GM18873 (cell line): ENCODE data around the gene PGLYRP1.

Experiments used
- ATAC-seq: cut with Tn5 transposase; IDR thresholded peaks from one replicate; pipeline ENCODE4 v1.9.1; 2021; ENCODE audit warnings: mild to moderate bottlenecking, moderate library complexity, moderate number of reproducible peaks; ENCODE audit not compliant: unreplicated experiment, low FRiP score

The PGLYRP1 gene

DNA sequence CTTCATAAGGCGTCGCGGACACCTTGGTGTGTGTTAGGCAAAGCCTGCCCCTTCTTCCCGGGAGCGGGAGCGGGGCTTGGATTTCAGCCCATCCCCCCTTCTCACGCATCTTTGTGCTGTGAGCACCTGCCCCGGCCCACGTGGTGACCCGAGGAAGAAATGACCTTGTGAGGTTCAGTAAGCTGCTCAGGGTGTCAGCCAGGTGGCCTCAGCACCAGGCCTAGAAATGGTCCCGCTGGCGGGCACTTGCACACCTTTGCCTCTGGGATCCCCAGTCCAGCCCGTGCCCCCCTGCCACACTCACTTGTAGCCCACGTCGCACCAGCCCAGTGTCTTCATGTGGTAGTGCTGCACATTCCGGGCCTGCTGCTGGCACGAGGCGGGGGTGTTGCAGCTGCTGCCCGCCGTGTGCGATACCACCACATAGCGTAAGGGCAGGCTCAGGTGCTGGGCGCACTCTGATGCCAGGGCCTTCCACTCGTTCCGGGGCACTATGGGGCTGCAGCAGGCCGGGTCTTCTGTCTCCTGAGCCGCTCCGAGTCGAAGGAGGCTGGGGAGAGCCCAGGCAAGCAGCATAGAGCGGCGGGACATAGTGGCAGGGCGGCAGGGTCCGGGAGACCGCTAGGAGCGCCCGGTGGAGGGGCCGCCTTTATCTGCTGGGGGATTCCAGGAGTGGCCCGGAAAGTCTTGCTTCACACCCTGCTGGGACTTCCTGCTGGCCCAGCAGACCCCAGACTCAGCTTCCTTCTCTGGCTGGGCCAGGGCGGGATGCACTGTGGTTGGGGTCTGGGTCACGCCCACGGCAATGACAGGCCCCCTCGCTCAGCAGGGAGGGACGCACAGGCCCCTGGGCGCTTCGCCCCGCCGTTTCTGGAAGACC lies at the start of gene PGLYRP1:
Gene PGLYRP1 (minus strand): TSS at position 623 of the 880 bp plus-strand sequence. CDS start 32 bp downstream, at position 591.
- ATAC-seq = no peak

GRCh38 chr19:46069806-46070341 lies 47.0 kb upstream of the PGLYRP1 start:
- no peak for ATAC-seq

DNA sequence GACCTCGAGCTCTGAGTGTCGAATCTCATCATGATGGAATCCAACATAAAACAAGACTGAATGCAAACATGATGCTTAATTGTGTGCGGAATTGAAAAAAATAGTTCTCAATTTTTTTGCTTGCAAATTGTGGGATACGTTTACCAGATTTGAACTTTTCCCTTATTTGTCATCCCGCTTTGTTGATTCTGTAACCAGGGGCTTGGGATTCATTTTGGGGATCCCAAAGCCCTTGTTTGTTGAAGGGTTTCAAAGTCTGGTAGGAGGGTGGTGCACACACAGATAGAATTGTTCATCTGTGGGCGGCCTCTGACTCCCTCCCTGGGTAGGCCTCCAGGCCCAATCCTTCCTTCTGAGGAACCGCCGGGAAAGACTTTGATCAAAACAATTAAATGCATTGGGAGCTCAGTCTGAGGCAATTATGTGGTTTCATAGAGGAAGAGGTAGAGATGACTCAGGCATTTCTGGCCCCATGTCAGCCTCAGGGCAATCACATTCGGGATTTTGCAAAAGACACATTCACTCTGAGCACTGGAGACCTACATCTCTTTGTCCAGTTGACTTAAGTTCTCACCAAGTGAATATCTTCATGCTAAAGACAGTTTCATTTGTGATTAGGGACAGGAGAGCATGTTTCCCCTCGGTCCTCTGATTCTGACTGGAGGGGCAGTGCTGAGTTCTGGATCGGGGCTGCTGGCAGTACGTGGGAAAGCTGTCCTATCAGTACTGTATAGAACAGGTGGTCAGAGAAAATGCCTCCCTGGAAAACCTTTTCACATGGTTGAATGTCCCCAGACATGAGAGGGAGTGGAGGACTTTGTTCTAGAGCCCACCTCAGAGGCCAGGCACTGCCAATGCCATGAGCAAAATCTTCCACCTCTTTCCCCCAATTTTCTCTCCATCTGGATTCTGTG lies 45.7 kb upstream of the PGLYRP1 start:
- ATAC-seq = no peak

DNA sequence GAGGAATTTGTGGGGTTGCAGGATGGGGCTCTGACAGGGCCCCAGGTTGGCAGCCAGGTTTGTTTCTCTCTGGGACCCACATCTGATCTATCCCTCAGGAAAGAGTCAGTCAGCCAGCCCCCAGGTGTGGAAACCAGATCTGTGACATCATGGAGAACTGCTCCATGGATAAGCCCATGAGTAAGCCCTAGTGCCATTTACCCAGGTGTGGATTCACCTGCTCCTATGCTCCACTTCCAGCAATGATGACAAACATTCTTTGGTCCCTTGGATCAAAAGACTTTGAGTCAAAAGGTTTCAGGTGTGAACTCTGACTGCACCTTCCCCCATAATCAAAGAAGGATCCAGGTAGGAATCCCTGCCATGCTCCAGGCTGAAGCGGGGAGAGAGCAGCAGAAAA lies 44.8 kb upstream of the PGLYRP1 start:
- no peak for ATAC-seq

GRCh38 chr19:46066471-46066870 lies 43.6 kb upstream of the PGLYRP1 start:
- ATAC-seq = no peak

GRCh38 chr19:46065486-46066071 lies 42.7 kb upstream of the PGLYRP1 start:
- ATAC-seq = no peak

DNA sequence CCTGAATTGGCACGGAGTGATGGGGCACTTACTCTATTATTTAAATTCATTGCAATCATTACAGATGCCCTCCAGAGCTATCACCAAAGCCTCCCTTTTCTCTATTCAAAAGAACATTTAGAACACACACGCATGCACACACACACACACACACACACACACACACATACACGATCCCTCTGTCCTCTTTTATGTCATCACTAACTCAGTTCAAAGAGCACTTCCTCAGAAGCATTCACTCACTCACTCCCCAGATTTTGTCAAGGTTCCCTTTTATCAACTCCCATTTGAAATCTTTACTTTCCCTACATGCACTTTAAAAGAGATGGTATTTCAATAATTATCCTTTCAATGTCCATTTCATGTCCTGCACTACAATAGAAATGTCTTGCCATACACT lies 40.3 kb upstream of the PGLYRP1 start:
- no peak for ATAC-seq

DNA sequence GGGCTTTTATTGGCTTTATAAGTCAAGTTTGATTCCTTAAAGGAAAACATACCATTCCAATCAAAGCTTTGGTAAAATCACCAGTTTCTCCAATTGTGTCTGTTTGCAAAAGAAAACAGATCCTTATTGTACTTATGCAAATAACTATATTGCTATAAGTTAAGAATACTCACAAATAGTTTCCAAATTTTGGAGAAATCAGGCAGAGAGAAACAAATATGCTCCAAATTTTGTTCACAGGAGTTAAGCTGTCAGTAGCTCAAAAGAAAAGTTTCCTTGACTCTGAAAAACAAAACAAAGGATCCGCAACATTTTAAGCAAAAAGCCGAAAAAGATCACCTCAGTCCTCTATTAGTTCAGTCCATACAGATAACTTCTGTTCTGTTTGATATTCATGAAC lies 37.2 kb upstream of the PGLYRP1 start:
- no peak for ATAC-seq

- ATAC-seq = no peak
Measured at GRCh38 chr19:46058778-46059177, 35.9 kb upstream of the PGLYRP1 start.

DNA sequence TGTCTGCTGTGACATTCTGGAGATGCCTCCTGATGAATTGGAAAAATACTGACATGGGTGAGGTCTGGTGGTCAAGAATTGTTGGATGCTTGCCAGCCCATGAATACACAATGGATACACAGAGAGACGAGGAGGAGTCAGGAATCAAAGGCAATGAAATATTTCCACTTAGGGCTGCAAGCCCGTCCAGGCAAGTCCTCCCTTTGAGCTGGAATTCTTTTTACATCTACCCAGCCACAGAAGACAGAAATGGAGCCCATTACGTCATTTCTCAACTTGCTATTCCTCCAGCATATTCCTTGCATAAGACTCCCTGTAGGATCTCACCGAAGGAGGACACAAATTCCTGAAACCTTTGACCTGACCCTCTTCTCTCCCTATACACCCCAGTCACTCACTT lies 33.7 kb upstream of the PGLYRP1 start:
- no peak for ATAC-seq

DNA sequence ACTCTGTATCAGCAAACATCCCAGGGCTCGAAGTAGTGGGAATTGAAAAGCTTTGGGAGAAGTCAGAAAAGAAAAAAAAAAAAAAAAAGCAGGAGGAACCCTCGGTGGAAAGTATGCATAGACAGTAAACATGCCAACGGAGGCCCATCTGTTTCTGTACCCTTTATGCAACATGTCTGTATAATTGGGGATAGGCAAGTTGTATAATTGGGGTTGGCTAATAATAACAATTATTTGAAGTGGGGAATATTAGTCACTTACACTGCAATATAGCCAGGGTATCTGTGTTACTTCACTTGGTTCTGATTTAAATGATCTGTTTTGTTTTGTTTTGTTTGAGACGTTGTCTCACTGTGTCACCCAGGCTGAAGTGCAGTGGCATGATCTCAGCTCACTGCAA lies 30.0 kb upstream of the PGLYRP1 start:
- ATAC-seq = no peak

DNA sequence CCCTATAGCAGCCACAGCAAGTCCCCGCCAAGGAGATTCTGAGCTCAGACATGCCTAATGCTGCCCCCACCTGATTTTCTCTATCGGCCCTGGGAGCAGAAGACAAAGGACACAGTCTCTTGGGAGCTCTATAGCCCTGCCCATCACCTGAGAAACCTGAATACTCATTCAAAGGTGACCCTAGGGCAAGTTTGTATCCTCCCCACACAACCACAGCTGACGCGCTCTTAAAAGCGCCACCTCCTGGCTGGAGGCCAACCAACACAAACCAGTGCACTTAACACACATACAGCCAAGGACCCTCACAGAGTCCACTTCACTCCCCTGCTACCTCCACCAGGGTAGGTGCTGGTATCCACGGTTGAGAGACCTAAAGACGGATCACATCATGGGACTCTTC lies 26.7 kb upstream of the PGLYRP1 start:
- ATAC-seq = no peak

DNA sequence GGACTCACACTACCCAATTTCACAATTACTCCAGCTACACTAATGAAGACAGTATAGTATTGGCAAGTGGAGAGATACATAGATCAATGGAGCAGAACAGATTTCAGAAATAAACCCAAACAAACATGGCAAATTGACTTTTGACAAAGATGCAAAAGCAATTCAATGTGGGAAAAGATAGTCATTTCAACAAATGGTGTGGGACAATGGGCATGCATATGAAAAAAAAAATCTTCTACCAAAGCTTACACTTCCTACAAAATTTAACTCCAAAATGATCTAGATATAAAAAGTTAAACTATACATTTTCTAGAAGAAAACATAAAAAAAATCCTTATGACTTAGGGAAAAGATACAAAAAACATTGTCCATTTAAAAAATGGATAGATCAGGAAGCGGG lies 20.7 kb upstream of the PGLYRP1 start:
- no peak for ATAC-seq

- ATAC-seq = no peak
Measured at GRCh38 chr19:46042252-46042883, 19.5 kb upstream of the PGLYRP1 start.

DNA sequence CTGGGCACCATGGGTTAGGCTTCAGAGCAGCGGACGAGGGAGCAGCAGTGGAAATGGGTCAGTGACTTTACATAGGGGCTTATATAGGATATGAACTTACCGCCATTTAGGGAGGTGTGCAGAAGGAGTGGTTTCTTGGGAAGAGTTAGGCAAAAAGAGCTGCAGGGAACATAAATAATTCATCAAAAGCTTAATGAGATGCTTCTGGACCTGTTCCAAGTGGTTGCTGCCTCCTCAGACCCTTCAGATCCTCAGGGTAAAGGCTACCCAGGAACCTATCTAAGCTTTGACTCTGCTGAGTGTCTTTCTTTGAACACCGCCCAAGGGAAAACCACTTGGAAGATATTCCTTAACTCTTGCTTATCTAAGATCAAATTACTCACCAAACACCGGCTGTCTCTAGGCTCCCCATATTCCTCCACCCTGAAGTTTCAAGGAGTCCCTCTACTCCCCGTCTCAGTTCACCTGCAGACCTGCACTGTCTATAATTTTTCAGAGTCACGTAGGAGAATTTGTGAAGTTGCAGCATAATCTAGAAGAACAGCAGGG lies 18.2 kb upstream of the PGLYRP1 start, which contains the start of gene IGFL4:
Gene IGFL4 (minus strand): TSS at position 51 of the 549 bp plus-strand sequence. CDS start 40 bp downstream, at position 11.
- no peak for ATAC-seq

DNA sequence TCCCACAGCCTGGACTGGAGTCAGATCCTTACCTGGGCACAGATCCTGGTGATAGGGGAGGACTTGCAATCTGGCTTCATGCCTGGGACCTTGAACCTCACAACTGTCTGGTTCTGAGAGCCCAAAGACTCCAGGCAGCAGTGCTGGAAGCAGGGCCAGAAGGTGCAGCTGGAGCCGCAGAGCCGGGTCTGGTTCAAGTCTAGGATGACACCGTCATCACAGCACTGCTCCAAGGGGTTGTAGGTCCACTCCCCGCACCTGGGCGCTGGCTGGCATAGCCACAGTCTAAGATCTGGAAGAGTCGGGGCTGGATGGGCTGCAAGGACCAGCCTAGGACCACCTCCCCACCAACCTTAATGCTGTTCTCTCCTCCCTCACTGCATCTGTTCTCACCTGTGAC lies 17.3 kb upstream of the PGLYRP1 start:
- ATAC-seq = no peak

- ATAC-seq = no peak
Measured at GRCh38 chr19:46036744-46037128, 13.9 kb upstream of the PGLYRP1 start.

- ATAC-seq = no peak
Measured at GRCh38 chr19:46035986-46036743, 13.3 kb upstream of the PGLYRP1 start.

GRCh38 chr19:46035546-46035945 lies 12.7 kb upstream of the PGLYRP1 start:
- ATAC-seq = no peak
